ENCODE results near the gene JPH3.

GRCh38 chr16:87626905-87627304 is 24.6 kb downstream of the JPH3 start:
- TF ChIP-seq ATF3 (CRISPR knock-in tag; conservative IDR thresholded peaks at IDR 0.05) (no peak), E2F4 (CRISPR knock-in tag; IDR thresholded peaks at IDR 0.05; ENCODE audit: borderline replicate concordance, low read depth) (no peak), JUN (CRISPR knock-in tag; IDR thresholded peaks at IDR 0.05) (no peak), CTCF (IDR thresholded peaks at IDR 0.05) (no peak), ATF6 (CRISPR knock-in tag; IDR thresholded peaks at IDR 0.05) (no peak), NFYB (CRISPR knock-in tag; conservative IDR thresholded peaks at IDR 0.05; ENCODE audit: low read depth) (no peak), ATF2 (CRISPR knock-in tag; IDR thresholded peaks at IDR 0.05; ENCODE audit: borderline replicate concordance, low read depth) (no peak), PREB (CRISPR knock-in tag; IDR thresholded peaks at IDR 0.05; ENCODE audit: borderline replicate concordance) (no peak), MXD4 (CRISPR knock-in tag; IDR thresholded peaks at IDR 0.05; ENCODE audit: borderline replicate concordance) (no peak), NR2C2 (CRISPR knock-in tag; IDR thresholded peaks at IDR 0.05) (no peak), ZNF396 (CRISPR knock-in tag; IDR thresholded peaks at IDR 0.05; ENCODE audit: borderline replicate concordance) (no peak), NR1H2 (CRISPR knock-in tag; IDR thresholded peaks at IDR 0.05) (no peak), GRHL2 (CRISPR knock-in tag; IDR thresholded peaks at IDR 0.05; ENCODE audit: insufficient replicate concordance, severe bottlenecking) (no peak)
